ENCODE measurements around the gene TXNDC11.

Gene TXNDC11

GRCh38 chr16:11734025-11734652, 8.5 kb downstream of the TXNDC11 start:
- no peak for TF ChIP-seq CTCF (IDR thresholded peaks at IDR 0.05; ENCODE audit: insufficient read depth, low read length, poor library complexity, severe bottlenecking)
- no peak for DNase-seq (ENCODE audit: extremely low read depth, insufficient read length)
- H3K36me3 ChIP-seq (ENCODE audit: control insufficient read depth, insufficient read depth, low read length), result peaks cover 23% of the 10 kb centered on the region
- H3K27me3 ChIP-seq (replicated peaks; ENCODE audit: control insufficient read depth, insufficient read depth, low read length), result no peaks in the 10 kb centered on the region
- peak overlapping the region; percentile 15; the same call in 1 of the 2 replicates for H3K4me3 ChIP-seq (replicated peaks; ENCODE audit: low read depth, low read length)

DNA sequence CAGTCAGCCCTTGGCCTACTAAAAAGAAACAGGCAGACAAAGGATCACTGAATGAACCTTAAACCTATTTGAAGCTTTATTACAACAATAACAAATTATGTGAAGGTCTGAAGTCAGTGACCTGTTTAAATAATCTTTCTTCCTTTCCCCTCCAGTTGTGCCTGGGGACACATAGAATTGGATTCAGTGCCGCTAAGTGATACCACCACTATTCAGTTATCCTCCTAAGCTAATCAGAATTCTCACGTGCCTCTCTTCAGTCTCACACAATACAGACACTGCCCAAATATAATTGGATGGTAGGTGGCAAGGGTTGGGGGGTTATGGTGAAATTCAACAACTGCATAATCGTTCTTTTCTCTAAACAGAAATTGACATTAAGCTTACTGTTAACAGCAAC, 11.4 kb downstream of the TXNDC11 start:
- Histone ChIP-seq H3K27me3 (replicated peaks; ENCODE audit: control insufficient read depth, insufficient read depth, low read length) (no peaks in the 10 kb centered on the region), H3K4me3 (replicated peaks; ENCODE audit: low read depth, low read length) (no peak overlapping the region), H3K36me3 (ENCODE audit: control insufficient read depth, insufficient read depth, low read length) (peaks cover 21% of the 10 kb centered on the region)
- no peak for DNase-seq (ENCODE audit: extremely low read depth, insufficient read length)
- TF ChIP-seq CTCF (IDR thresholded peaks at IDR 0.05; ENCODE audit: insufficient read depth, low read length, poor library complexity, severe bottlenecking), result no peak

DNA sequence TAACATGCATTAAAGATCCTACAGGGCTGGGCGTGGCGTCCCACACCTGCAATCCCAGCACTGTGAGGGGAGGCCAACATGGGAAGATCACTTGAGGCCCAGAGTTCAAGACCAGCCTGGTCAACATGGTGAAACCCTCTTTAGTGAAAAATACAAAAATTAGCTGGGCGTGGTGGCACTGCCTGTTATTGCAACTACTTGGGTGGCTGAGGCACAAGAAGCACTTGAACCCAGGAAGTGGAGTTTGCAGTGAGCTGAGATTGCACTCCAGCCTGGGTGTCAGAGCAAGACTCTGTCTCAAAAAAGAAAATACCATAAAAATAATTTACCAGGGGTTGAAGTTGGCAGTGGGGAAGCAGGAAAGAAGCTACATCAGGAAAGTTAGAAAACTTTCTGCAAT, 12.9 kb downstream of the TXNDC11 start:
- DNase-seq (ENCODE audit: extremely low read depth, insufficient read length), result no peak
- Histone ChIP-seq H3K36me3 (ENCODE audit: control insufficient read depth, insufficient read depth, low read length) (peaks cover 20% of the 10 kb centered on the region), H3K4me3 (replicated peaks; ENCODE audit: low read depth, low read length) (no peak overlapping the region)

GRCh38 chr16:11727796-11728543, 14.7 kb downstream of the TXNDC11 start:
- no peak overlapping the region for H3K4me3 ChIP-seq (replicated peaks; ENCODE audit: low read depth, low read length)
- no peaks in the 10 kb centered on the region for H3K27me3 ChIP-seq (replicated peaks; ENCODE audit: control insufficient read depth, insufficient read depth, low read length)
- H3K36me3 ChIP-seq (ENCODE audit: control insufficient read depth, insufficient read depth, low read length), result peaks cover 23% of the 10 kb centered on the region
- TF ChIP-seq CTCF (IDR thresholded peaks at IDR 0.05; ENCODE audit: insufficient read depth, low read length, poor library complexity, severe bottlenecking), result no peak
- peak; percentile 32 for DNase-seq (ENCODE audit: extremely low read depth, insufficient read length)

More for the DNA sequence above, 12.9 kb downstream of the TXNDC11 start:
- H3K27me3 ChIP-seq (replicated peaks; ENCODE audit: control insufficient read depth, insufficient read depth, low read length), result no peaks in the 10 kb centered on the region
- no peak for TF ChIP-seq CTCF (IDR thresholded peaks at IDR 0.05; ENCODE audit: insufficient read depth, low read length, poor library complexity, severe bottlenecking)

DNA sequence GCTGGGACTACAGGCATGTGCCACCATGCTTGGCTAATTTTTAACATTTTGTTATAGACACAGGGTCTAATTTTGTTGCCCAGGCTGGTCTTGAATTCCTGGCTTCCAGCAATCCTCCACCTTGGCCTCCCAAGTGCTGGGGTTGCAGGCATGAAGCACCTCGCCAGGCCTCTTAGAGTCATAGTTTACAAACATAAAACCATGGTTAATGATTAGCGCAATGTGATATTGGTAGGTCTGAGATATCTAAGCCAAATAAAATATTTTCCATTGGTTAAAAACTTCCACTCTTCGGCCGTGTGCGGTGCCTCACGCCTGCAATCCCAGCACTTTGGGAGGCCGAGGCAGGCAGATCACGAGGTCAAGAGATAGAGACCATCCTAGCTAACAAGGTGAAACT, 16.6 kb downstream of the TXNDC11 start:
- Histone ChIP-seq H3K4me3 (replicated peaks; ENCODE audit: low read depth, low read length) (no peak overlapping the region), H3K36me3 (ENCODE audit: control insufficient read depth, insufficient read depth, low read length) (peaks cover 20% of the 10 kb centered on the region), H3K27me3 (replicated peaks; ENCODE audit: control insufficient read depth, insufficient read depth, low read length) (no peaks in the 10 kb centered on the region)
- no peak for TF ChIP-seq CTCF (IDR thresholded peaks at IDR 0.05; ENCODE audit: insufficient read depth, low read length, poor library complexity, severe bottlenecking)
- no peak for DNase-seq (ENCODE audit: extremely low read depth, insufficient read length)
